ENCODE data around the gene HLA-DRB1. TPM values are rescaled to one million over a fixed set of nuclear protein-coding genes. Genes with fewer than 3 reads are reported as not detected.

The HLA-DRB1 gene
- total RNA-seq, 2 donors from 2014 or later, result 9.9 to 14.6 TPM

GRCh38 chr6:32624565-32624964, 34.9 kb upstream of the HLA-DRB1 start:
- Mint-ChIP-seq H3K27ac (no peak overlapping the region), H3K4me3 (no peak overlapping the region), H3K36me3 (ENCODE audit: low read depth) (no peaks in the 10 kb centered on the region), H3K9me3 (no peaks in the 10 kb centered on the region), H3K27me3 (ENCODE audit: insufficient read depth) (no peaks in the 10 kb centered on the region), H3K4me1 (peaks cover 3% of the 10 kb centered on the region)
- Histone ChIP-seq H3K27me3 (ENCODE audit: control insufficient read depth, insufficient read depth, low read length, poor library complexity, severe bottlenecking) (no peaks in the 10 kb centered on the region), H3K36me3 (ENCODE audit: control insufficient read depth, insufficient read depth, low read length) (no peaks in the 10 kb centered on the region), H3K4me1 (ENCODE audit: control insufficient read depth, insufficient read depth, low read length) (no peaks in the 10 kb centered on the region), H3K27ac (ENCODE audit: low read depth, low read length) (no peak overlapping the region), H3K4me3 (ENCODE audit: low read length) (no peak overlapping the region), H3K9ac (ENCODE audit: extremely low read depth, low read length, poor library complexity, severe bottlenecking) (no peak overlapping the region), H3K9me3 (ENCODE audit: control insufficient read depth, low read length) (no peaks in the 10 kb centered on the region)
- TF ChIP-seq, protein P1, sequence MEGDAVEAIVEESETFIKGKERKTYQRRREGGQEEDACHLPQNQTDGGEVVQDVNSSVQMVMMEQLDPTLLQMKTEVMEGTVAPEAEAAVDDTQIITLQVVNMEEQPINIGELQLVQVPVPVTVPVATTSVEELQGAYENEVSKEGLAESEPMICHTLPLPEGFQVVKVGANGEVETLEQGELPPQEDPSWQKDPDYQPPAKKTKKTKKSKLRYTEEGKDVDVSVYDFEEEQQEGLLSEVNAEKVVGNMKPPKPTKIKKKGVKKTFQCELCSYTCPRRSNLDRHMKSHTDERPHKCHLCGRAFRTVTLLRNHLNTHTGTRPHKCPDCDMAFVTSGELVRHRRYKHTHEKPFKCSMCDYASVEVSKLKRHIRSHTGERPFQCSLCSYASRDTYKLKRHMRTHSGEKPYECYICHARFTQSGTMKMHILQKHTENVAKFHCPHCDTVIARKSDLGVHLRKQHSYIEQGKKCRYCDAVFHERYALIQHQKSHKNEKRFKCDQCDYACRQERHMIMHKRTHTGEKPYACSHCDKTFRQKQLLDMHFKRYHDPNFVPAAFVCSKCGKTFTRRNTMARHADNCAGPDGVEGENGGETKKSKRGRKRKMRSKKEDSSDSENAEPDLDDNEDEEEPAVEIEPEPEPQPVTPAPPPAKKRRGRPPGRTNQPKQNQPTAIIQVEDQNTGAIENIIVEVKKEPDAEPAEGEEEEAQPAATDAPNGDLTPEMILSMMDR (conservative IDR thresholded peaks at IDR 0.05), result no peak
- 100% methylated on average over 2 of the region's 3 CpGs; no CpG with 5 or more reads in 1 of the 2 experiments for WGBS, 2 experiments (ENCODE audit: insufficient coverage in 1 of 2, insufficient read length in 1 of 2)
- DNase-seq, result no peak

GRCh38 chr6:32623693-32624092, 34.0 kb upstream of the HLA-DRB1 start:
- no peaks in the 10 kb centered on the region for H3K4me1 ChIP-seq (ENCODE audit: control insufficient read depth, insufficient read depth, low read length)
- TF ChIP-seq, protein P1 (conservative IDR thresholded peaks at IDR 0.05), result no peak
- Mint-ChIP-seq H3K36me3 (ENCODE audit: low read depth) (no peaks in the 10 kb centered on the region), H3K9me3 (peaks cover 1% of the 10 kb centered on the region), H3K27ac (no peak overlapping the region), H3K27me3 (ENCODE audit: insufficient read depth) (no peaks in the 10 kb centered on the region), H3K4me3 (no peak overlapping the region), H3K4me1 (peaks cover 3% of the 10 kb centered on the region)
- no peak overlapping the region for H3K4me3 ChIP-seq (ENCODE audit: low read length)
- no peak overlapping the region for H3K27ac ChIP-seq (ENCODE audit: low read depth, low read length)
- DNase-seq, result no peak
- no peak overlapping the region for H3K9ac ChIP-seq (ENCODE audit: extremely low read depth, low read length, poor library complexity, severe bottlenecking)
- H3K27me3 ChIP-seq (ENCODE audit: control insufficient read depth, insufficient read depth, low read length, poor library complexity, severe bottlenecking), result no peaks in the 10 kb centered on the region
- H3K36me3 ChIP-seq (ENCODE audit: control insufficient read depth, insufficient read depth, low read length), result no peaks in the 10 kb centered on the region
- H3K9me3 ChIP-seq (ENCODE audit: control insufficient read depth, low read length), result no peaks in the 10 kb centered on the region

GRCh38 chr6:32622545-32623401, 33.1 kb upstream of the HLA-DRB1 start:
- Histone ChIP-seq H3K36me3 (ENCODE audit: control insufficient read depth, insufficient read depth, low read length) (no peaks in the 10 kb centered on the region), H3K9ac (ENCODE audit: extremely low read depth, low read length, poor library complexity, severe bottlenecking) (no peak overlapping the region), H3K27me3 (ENCODE audit: control insufficient read depth, insufficient read depth, low read length, poor library complexity, severe bottlenecking) (no peaks in the 10 kb centered on the region), H3K4me1 (ENCODE audit: control insufficient read depth, insufficient read depth, low read length) (no peaks in the 10 kb centered on the region), H3K27ac (ENCODE audit: low read depth, low read length) (no peak overlapping the region), H3K9me3 (ENCODE audit: control insufficient read depth, low read length) (no peaks in the 10 kb centered on the region), H3K4me3 (ENCODE audit: low read length) (no peak overlapping the region)
- Mint-ChIP-seq H3K9me3 (peaks cover 2% of the 10 kb centered on the region), H3K4me1 (peaks cover 3% of the 10 kb centered on the region), H3K36me3 (ENCODE audit: low read depth) (no peaks in the 10 kb centered on the region), H3K27me3 (ENCODE audit: insufficient read depth) (no peaks in the 10 kb centered on the region), H3K4me3 (no peak overlapping the region), H3K27ac (no peak overlapping the region)
- peak; percentile 88 for DNase-seq
- TF ChIP-seq, protein P1 (conservative IDR thresholded peaks at IDR 0.05), result peak; percentile 88
- WGBS, 2 experiments (ENCODE audit: insufficient coverage in 1 of 2, insufficient read length in 1 of 2), result 29 to 69% methylated on average over 1 of the region's 1 CpG
